ENCODE measurements around the gene INAFM2. TPM values are rescaled to one million over a fixed set of nuclear protein-coding genes. Genes with fewer than 3 reads are reported as not detected.
A peak's percentile ranks its signal among the peaks of the same experiment; 100 is the strongest.

INAFM2 gene
- total RNA-seq, 4 donors from 2014 or later = 9.1 to 17.5 (median 12.2) TPM

DNA sequence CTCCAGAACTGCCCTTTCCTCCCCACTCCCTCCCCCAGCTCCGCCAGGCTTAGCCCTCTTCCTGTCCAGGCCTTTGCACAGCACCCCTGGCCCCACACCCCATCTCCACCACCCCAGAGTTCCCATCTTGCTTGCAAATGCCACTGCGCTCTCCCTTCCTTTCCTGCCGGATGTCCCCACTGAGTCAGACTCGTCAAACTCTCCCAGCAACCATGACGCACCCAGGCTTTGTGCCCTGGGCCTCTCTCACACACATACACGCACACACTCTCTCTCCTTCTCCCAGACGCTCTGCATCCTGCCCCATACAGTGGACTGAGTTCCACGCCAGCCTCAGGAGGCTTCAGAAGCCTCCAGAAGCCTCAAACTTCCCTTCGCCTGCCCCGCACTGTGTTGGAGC lies 20.0 kb downstream of the INAFM2 start:
- TF ChIP-seq CTCF (IDR thresholded peaks at IDR 0.05) = no peak
- DNase-seq (ENCODE audit: low spot score) (no peak), ATAC-seq (ENCODE audit: low FRiP score) (no peak)

DNA sequence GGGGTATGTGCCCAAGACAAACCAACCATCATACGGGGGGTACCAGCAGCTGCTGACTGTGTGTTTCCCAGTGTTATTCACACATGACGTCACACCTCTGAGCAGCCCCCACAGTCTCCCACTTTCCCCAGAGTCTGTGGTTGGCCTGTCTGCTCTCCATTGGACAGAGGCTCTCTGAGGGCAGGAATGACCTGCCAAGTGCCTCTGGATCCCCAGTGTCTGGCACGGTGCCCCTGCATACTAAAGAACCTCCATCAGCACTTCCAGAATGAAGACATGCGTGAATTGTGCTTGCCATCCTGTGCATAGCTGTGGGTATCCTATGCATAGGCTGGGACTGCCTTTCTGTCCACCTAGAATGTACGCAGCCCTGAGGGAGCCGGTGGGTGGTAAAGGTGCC lies 20.7 kb downstream of the INAFM2 start:
- no peak for TF ChIP-seq CTCF (IDR thresholded peaks at IDR 0.05)
- DNase-seq (ENCODE audit: low spot score) = no peak
- no peak for ATAC-seq (ENCODE audit: low FRiP score)

- ATAC-seq (ENCODE audit: low FRiP score) (no peak), DNase-seq (ENCODE audit: low spot score) (no peak)
- peak in 1 of 3 donors; percentile 4 for TF ChIP-seq CTCF (IDR thresholded peaks at IDR 0.05)
These were observed 21.2 kb downstream of the INAFM2 start for GRCh38 chr15:40344631-40345120.

GRCh38 chr15:40345225-40345866 lies 21.9 kb downstream of the INAFM2 start:
- ATAC-seq (ENCODE audit: low FRiP score) (no peak), DNase-seq (ENCODE audit: low spot score) (no peak)
- no peak for TF ChIP-seq CTCF (IDR thresholded peaks at IDR 0.05)

- no peak for ATAC-seq (ENCODE audit: low FRiP score)
- TF ChIP-seq CTCF (IDR thresholded peaks at IDR 0.05) = no peak
- DNase-seq (ENCODE audit: low spot score) = no peak
These were observed 22.5 kb downstream of the INAFM2 start for GRCh38 chr15:40345867-40346578.

- no peak for ATAC-seq (ENCODE audit: low FRiP score)
- DNase-seq (ENCODE audit: low spot score) = no peak
- no peak for TF ChIP-seq CTCF (IDR thresholded peaks at IDR 0.05)
These were observed 23.4 kb downstream of the INAFM2 start for GRCh38 chr15:40346579-40347558.
